K562 (cell line): ENCODE data around the gene VWA2. TPM values are rescaled to one million over a fixed set of nuclear protein-coding genes. Genes with fewer than 3 reads are reported as not detected.

Source experiments
- ATAC-seq: fragments of 200-7000 bp; cut with Tn5 transposase; 3 replicates; pipeline ENCODE4 v1.9.1; 2020; ENCODE audit warnings: moderate library complexity
- BruUV-seq: library from RNA; stranded (reverse); fragments of 400-500 nt; replicated peaks from 2 replicates; lab custom pipeline; 2021; lab: Mats Ljungman, UMichigan
- CTCF ChIA-PET: fragments of 300-600 bp; formaldehyde crosslinking; extraction: SDS; loops from one replicate; lab custom pipeline; 2021; ENCODE audit warnings: low intra/inter-chr PET ratio; lab: Yijun Ruan, JAX
- POLR2A ChIA-PET: fragments of 300-600, 350-650 bp; sonication (Branson Sonifier 250); formaldehyde crosslinking; extraction: SDS; loops from one replicate; lab custom pipeline; 2021; ENCODE audit warnings: antibody characterized with exemption, inconsistent platforms; lab: Yijun Ruan, JAX
- DNase-seq, 4 experiments: peaks; one replicate each; pipeline versions ENCODE4 v3.0.0 to v3.0.0-alpha.2; 2011 to 2018; ENCODE audit warnings: low spot score in 3 of 4, mixed read lengths in 3 of 4; ENCODE audit errors: extremely low read depth in 1 of 4
- FAIRE-seq: peaks from 2 replicates; lab custom pipeline; 2011; peaks lifted over from hg19 to GRCh38; lab: Jason Lieb, UNC
- H2AFZ ChIP-seq: 2 replicates; pipeline ENCODE4 v1.6.0; 2011; ENCODE audit warnings: low read depth, low read length, control low read depth, inconsistent platforms
- H3K27ac ChIP-seq: fragments of 200-600 bp; 3 replicates; pipeline ENCODE4 v1.8.0; 2011; ENCODE audit warnings: low read depth, mild to moderate bottlenecking, control low read depth, inconsistent platforms, low read length, moderate library complexity, mixed read lengths; ENCODE audit errors: extremely low read depth
- H3K27me3 ChIP-seq, 2 experiments: fragments of 300-600 bp in 1 of 2; 2 replicates in 1 of 2; 3 replicates in 1 of 2; pipeline versions ENCODE4 v1.6.0 to v1.8.0; 2011; ENCODE audit warnings: inconsistent platforms in 2 of 2, low read length in 2 of 2, mild to moderate bottlenecking in 1 of 2, mixed read lengths in 1 of 2, moderate library complexity in 1 of 2; ENCODE audit not compliant: control insufficient read depth in 2 of 2, insufficient read depth in 2 of 2
- H3K36me3 ChIP-seq: fragments of 300-600 bp; 3 replicates; pipeline ENCODE4 v1.8.0; 2011; ENCODE audit warnings: mild to moderate bottlenecking, low read length, inconsistent platforms; ENCODE audit not compliant: control insufficient read depth, insufficient read depth
- H3K4me1 ChIP-seq, 2 experiments: fragments of 200-600 bp in 1 of 2; replicated peaks in 1 of 2; 2 replicates in 1 of 2; 3 replicates in 1 of 2; pipeline versions ENCODE4 v1.5.1 to v1.8.0; 2011; ENCODE audit warnings: inconsistent platforms in 2 of 2, low read length in 2 of 2, mild to moderate bottlenecking in 1 of 2, mixed read lengths in 1 of 2, moderate library complexity in 1 of 2; ENCODE audit not compliant: control insufficient read depth in 2 of 2, insufficient read depth in 2 of 2
- H3K4me2 ChIP-seq: 2 replicates; pipeline ENCODE4 v1.6.1; 2011; ENCODE audit warnings: low read length, control low read depth, inconsistent platforms, mixed read lengths; ENCODE audit not compliant: insufficient read depth
- H3K4me3 ChIP-seq: fragments of 200-600 bp; sonication (generic), shearing (Covaris generic); 2 replicates; pipeline ENCODE4 v1.5.1; 2016; ENCODE audit warnings: control low read depth, inconsistent platforms
- H3K79me2 ChIP-seq: fragments of 200-600 bp; 3 replicates; pipeline ENCODE4 v1.8.0; 2011; ENCODE audit warnings: low read length, inconsistent platforms; ENCODE audit not compliant: control insufficient read depth, insufficient read depth
- H3K9ac ChIP-seq, 2 experiments: 2 replicates each; pipeline versions ENCODE4 v1.6.0 to v1.6.1; 2011; ENCODE audit warnings: low read depth in 2 of 2, low read length in 2 of 2, control low read depth in 1 of 2, inconsistent platforms in 1 of 2, mild to moderate bottlenecking in 1 of 2, mixed read lengths in 1 of 2; ENCODE audit not compliant: insufficient read depth in 1 of 2
- H3K9me1 ChIP-seq: one replicate; pipeline ENCODE4 v1.6.0; 2011; ENCODE audit warnings: inconsistent platforms, mild to moderate bottlenecking, low read length, moderate library complexity; ENCODE audit not compliant: control insufficient read depth, insufficient read depth
- H3K9me3 ChIP-seq: replicated peaks from 2 replicates; pipeline ENCODE4 v1.5.1; 2011; ENCODE audit warnings: low read depth, low read length, inconsistent platforms; ENCODE audit not compliant: control insufficient read depth, insufficient read depth
- H4K20me1 ChIP-seq: replicated peaks from 2 replicates; pipeline ENCODE4 v1.6.1; 2011; ENCODE audit warnings: low read length, inconsistent platforms, mixed read lengths; ENCODE audit not compliant: control insufficient read depth, insufficient read depth
- BRD4 ChIP-seq: fragments of 200-600 bp; sonication (generic); IDR thresholded peaks from 2 replicates; pipeline ENCODE4 v1.6.1; 2017; ENCODE audit warnings: inconsistent platforms
- DMBX1 ChIP-seq: fragments of 250-450 bp; sonication (Bioruptor Pico); IDR thresholded peaks from 2 replicates; pipeline ENCODE4 v1.8.0; 2022; ENCODE audit warnings: inconsistent platforms, mild to moderate bottlenecking, moderate library complexity, borderline replicate concordance
- E2F3 ChIP-seq: fragments of 250-450 bp; sonication (Bioruptor Pico); IDR thresholded peaks from 2 replicates; pipeline ENCODE4 v1.4.0; 2020; ENCODE audit warnings: mild to moderate bottlenecking
- GMEB1 ChIP-seq: fragments of 250-450 bp; sonication (Bioruptor Pico); IDR thresholded peaks from 2 replicates; pipeline ENCODE4 v1.4.0; 2020; ENCODE audit warnings: mild to moderate bottlenecking
- HMG20B ChIP-seq: fragments of 250-450 bp; sonication (Bioruptor Pico); IDR thresholded peaks from 2 replicates; pipeline ENCODE4 v1.5.0; 2021; ENCODE audit warnings: mild to moderate bottlenecking
- HNRNPK ChIP-seq: fragments of 200-400 bp; formaldehyde crosslinking; IDR thresholded peaks from one replicate; pipeline ENCODE4 v1.6.1; 2018; ENCODE audit warnings: mild to moderate bottlenecking, low read depth, low read length; ENCODE audit not compliant: poor library complexity, severe bottlenecking
- KDM4B ChIP-seq, 2 experiments: fragments of 450-650 bp in 1 of 2; sonication (generic) in 1 of 2; IDR thresholded peaks; 2 replicates each; pipeline ENCODE4 v1.6.1; 2016 to 2017; ENCODE audit warnings: borderline replicate concordance in 2 of 2, antibody characterized with exemption in 1 of 2, low read depth in 1 of 2, mild to moderate bottlenecking in 1 of 2
- PCBP1 ChIP-seq: fragments of 200-400 bp; formaldehyde crosslinking; IDR thresholded peaks from 2 replicates; pipeline ENCODE4 v1.6.1; 2018; ENCODE audit warnings: mild to moderate bottlenecking, low read depth, low read length; ENCODE audit not compliant: poor library complexity, severe bottlenecking
- SP2 ChIP-seq: IDR thresholded peaks from 2 replicates; pipeline ENCODE4 v1.6.1; 2011; ENCODE audit warnings: mild to moderate bottlenecking, low read depth, low read length, moderate library complexity; ENCODE audit not compliant: poor library complexity, severe bottlenecking; ENCODE audit errors: extremely low read depth
- THRAP3 ChIP-seq: fragments of 450-650 bp; IDR thresholded peaks from 2 replicates; pipeline ENCODE4 v1.6.1; 2016; ENCODE audit warnings: mild to moderate bottlenecking, inconsistent platforms, borderline replicate concordance
- TSC22D4 ChIP-seq: fragments of 450-650 bp; IDR thresholded peaks from 2 replicates; pipeline ENCODE4 v1.6.1; 2016; ENCODE audit warnings: missing genetic modification characterization, missing biosample characterization, control low read depth
- ZNF696 ChIP-seq: fragments of 250-450 bp; sonication (Bioruptor Pico); conservative IDR thresholded peaks from 2 replicates; pipeline ENCODE4 v1.4.0; 2020; ENCODE audit warnings: mild to moderate bottlenecking, moderate library complexity
- WGBS: fragments of 100-300 bp; shearing (Covaris generic); methylation state at CpG from one replicate; pipeline ENCODE4 v1.1.6; 2016; ENCODE audit warnings: low coverage, mixed read lengths; ENCODE audit not compliant: insufficient coverage; ENCODE audit errors: missing lambda C conversion rate; 5-methylcytosine and 5-hydroxymethylcytosine counted together
- in situ Hi-C: fragments of 300-500 bp; cut with MboI; formaldehyde crosslinking; loops from 4 replicates; pipeline ENCODE4 v1.15.0; 2018; ENCODE audit warnings: inconsistent platforms, mixed read lengths
- intact Hi-C: fragments of 100-400 bp; cut with micrococcal nuclease; formaldehyde crosslinking; loops from 2 replicates; pipeline ENCODE4 v1.14.2; 2022
- polyA plus RNA-seq, 8 experiments: library from polyadenylated mRNA; depleted of rRNA in 4 of 8; stranded (reverse) in 5 of 8; unstranded in 3 of 8; fragments of >200 nt; fragmentation: Nextera tagmentation in 2 of 8; fragmentation: Illumina TruSeq in 1 of 8; extraction: Ambion mirVana in 2 of 8; extraction: Trizol in 1 of 8; gene quantifications; 2 replicates each; pipeline versions ENCODE4 v1.2.1 to v1.2.3, GENCODE V29; 2011 to 2014; ENCODE audit warnings: inconsistent platforms in 1 of 8, missing spikeins in 1 of 8
- total RNA-seq, 7 experiments: library from RNA; depleted of rRNA in 6 of 7; stranded (reverse); fragments of >200 nt in 6 of 7; fragmentation: Illumina TruSeq in 2 of 7; extraction: Trizol in 2 of 7; gene quantifications; 2 replicates each; pipeline versions ENCODE4 v1.2.1 to v1.2.3, GENCODE V29; 2011 to 2021; ENCODE audit warnings: low replicate concordance in 1 of 7

VWA2 gene
- total and polyA plus RNA-seq, 9 of the 15 experiments (the other 6 are each of a cell fraction or from before 2014, with no cell fraction given): not detected

DNA sequence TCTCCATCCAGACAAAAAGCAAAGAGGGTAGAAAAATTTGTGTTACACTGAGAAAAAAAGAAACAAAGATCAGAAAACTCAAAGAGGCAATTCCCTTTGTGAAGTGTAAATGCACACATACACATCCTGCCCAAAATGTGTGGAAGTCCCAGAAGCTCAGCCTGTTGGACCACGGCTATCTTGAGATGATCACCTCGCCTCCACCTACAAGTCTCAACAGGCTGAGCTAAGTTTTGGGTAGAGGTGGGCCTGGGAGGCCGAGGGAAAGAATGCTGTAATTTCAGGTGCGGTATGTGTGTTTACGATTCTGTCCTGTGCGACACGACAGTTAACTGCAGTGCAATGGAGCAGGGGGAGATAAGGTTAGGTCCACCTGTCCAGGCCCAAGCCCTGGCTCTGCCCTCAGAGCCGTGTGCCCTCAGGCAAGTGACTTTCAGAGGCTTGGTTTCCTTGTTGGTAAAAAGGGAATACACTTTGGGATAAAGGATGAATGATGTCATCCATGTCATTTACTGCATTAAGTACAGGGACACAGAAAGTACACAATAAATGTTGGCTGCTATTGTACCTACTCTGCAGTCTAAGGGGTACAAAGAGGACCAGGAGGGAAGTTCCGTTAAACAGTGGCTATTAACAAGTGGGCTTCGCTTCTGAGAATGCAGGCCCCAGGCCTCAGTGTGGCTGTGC is 97.9 kb downstream of the VWA2 start:
- in situ Hi-C loops: no loop called here
- POLR2A ChIA-PET: no interaction called here
- Histone ChIP-seq H3K4me1 (no peaks in the 10 kb centered on the region), H3K4me2 (no peak overlapping the region), H3K27ac (no peak overlapping the region), H3K9me3 (no peaks in the 10 kb centered on the region), H3K4me3 (no peak overlapping the region), H2AFZ (no peak overlapping the region), H3K9me1 (no peaks in the 10 kb centered on the region), H3K27me3 (peaks cover 0 to 23% of the 10 kb centered on the region in 2 experiments; a peak in 3 of 5 replicates), H3K36me3 (no peaks in the 10 kb centered on the region), H3K9ac (no peak overlapping the region), H4K20me1 (no peaks in the 10 kb centered on the region), H3K79me2 (no peaks in the 10 kb centered on the region)
- 0% methylated on average over 9 of the region's 10 CpGs for WGBS
- DNase-seq: no peak
- no TSS peak for BruUV-seq
- intact Hi-C loops: no loop called here
- ATAC-seq: no peak
- no peak for FAIRE-seq
- CTCF ChIA-PET: no interaction called here
- no peak for TF ChIP-seq HNRNPK

DNA sequence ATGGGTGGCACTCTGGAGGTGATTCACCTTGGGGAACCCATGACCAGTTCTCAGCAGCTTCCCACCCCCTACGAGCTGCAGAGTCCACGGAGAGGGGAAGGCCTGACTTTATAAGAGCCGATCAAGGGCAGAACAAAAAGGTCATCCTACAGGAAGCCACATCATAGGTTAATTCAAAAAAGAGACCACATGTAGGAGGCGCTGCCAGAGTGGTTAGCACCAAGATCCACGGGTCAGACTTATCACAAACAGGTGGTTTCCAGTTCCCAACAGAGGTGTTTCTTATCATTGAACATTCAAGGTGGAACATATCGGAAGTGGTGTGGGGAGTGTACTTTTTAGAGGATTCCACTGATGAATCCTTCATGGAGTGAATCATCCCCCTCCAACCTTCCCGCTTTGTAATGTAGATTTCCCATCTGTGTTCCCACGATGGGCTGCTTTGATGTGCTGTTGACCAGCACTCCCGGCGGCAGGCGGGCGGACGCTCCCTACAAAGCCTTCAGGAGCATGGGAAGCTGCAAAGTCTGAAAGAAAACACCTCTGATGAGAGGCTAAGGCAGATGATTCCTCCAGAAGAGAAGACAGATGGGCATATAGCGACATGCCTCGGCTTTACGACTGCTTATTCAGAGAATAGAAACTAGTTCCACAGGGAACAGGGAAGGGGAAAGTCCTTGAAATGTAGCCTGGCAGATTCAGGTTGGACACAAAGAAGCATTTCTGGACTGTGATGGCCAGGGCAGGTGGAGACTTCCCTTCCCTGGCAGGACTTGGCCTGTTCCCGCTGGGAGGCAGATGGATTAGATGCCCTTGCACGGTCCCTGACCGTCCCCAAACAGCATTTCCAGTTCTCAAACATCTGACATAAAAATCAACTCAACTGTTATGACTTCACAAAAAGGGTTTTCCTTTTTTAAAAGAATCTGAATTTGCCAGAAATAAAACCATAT is 98.7 kb downstream of the VWA2 start:
- Histone ChIP-seq H3K79me2 (no peaks in the 10 kb centered on the region), H3K9me3 (no peaks in the 10 kb centered on the region), H3K4me1 (no peaks in the 10 kb centered on the region), H3K9me1 (no peaks in the 10 kb centered on the region), H3K27ac (no peak overlapping the region), H3K4me2 (no peak overlapping the region), H3K9ac (no peak overlapping the region), H4K20me1 (no peaks in the 10 kb centered on the region), H3K36me3 (no peaks in the 10 kb centered on the region), H3K27me3 (peaks cover 0 to 26% of the 10 kb centered on the region in 2 experiments; a peak in 3 of 5 replicates), H2AFZ (no peak overlapping the region), H3K4me3 (no peak overlapping the region)
- POLR2A ChIA-PET: no interaction called here
- 0% methylated on average over 18 of the region's 19 CpGs for WGBS
- ATAC-seq (no peak), DNase-seq (no peak), FAIRE-seq (no peak)
- CTCF ChIA-PET: no interaction called here
- BruUV-seq: no TSS peak
- in situ Hi-C loops: no loop called here
- intact Hi-C loops: no loop called here
- TF ChIP-seq BRD4: no peak
- TF ChIP-seq SP2: no peak
- no peak for TF ChIP-seq TSC22D4 (tag)
- no peak for TF ChIP-seq KDM4B (IDR thresholded peaks at IDR 0.05; ENCODE audit: borderline replicate concordance in 2 of 2, low read depth in 1 of 2)
- no peak for TF ChIP-seq DMBX1 (CRISPR knock-in tag)
- no peak for TF ChIP-seq PCBP1
- TF ChIP-seq THRAP3: no peak
- TF ChIP-seq HMG20B (CRISPR knock-in tag): no peak
- no peak for TF ChIP-seq E2F3 (CRISPR knock-in tag)
- TF ChIP-seq GMEB1 (CRISPR knock-in tag): no peak
- TF ChIP-seq ZNF696 (CRISPR knock-in tag): no peak
